GOT3 (cell line): ENCODE data around the gene SNRPA1.

Source experiments
- DNase-seq: peaks from one replicate; lab custom pipeline; 2025; ENCODE audit warnings: mixed read lengths; lab: John Stamatoyannopoulos, UW

SNRPA1 gene

GRCh38 chr15:101318839-101319238 lies 23.8 kb upstream of the SNRPA1 start:
- no peak for DNase-seq

- no peak for DNase-seq
Measured at GRCh38 chr15:101318147-101318819, 23.2 kb upstream of the SNRPA1 start.

GRCh38 chr15:101317336-101317872 lies 22.4 kb upstream of the SNRPA1 start:
- no peak for DNase-seq

- DNase-seq = no peak
Measured at GRCh38 chr15:101316529-101316928, 21.5 kb upstream of the SNRPA1 start.

GRCh38 chr15:101315736-101316135 lies 20.7 kb upstream of the SNRPA1 start:
- DNase-seq = no peak

- DNase-seq = no peak
Measured at GRCh38 chr15:101314336-101315125, 19.5 kb upstream of the SNRPA1 start.

GRCh38 chr15:101313041-101313761 lies 18.2 kb upstream of the SNRPA1 start:
- no peak for DNase-seq

GRCh38 chr15:101310508-101310907 lies 15.5 kb upstream of the SNRPA1 start:
- no peak for DNase-seq

- DNase-seq = no peak
Measured at GRCh38 chr15:101310161-101310480, 15.1 kb upstream of the SNRPA1 start.

GRCh38 chr15:101309436-101310160 lies 14.6 kb upstream of the SNRPA1 start:
- no peak for DNase-seq

- no peak for DNase-seq
Measured at GRCh38 chr15:101308604-101309435, 13.8 kb upstream of the SNRPA1 start.

GRCh38 chr15:101307897-101308603 lies 13.0 kb upstream of the SNRPA1 start:
- DNase-seq = no peak

GRCh38 chr15:101307048-101307896 lies 12.2 kb upstream of the SNRPA1 start:
- DNase-seq = no peak

- DNase-seq = no peak
Measured at GRCh38 chr15:101306341-101307047, 11.4 kb upstream of the SNRPA1 start.

- DNase-seq = no peak
Measured at GRCh38 chr15:101305820-101306255, 10.8 kb upstream of the SNRPA1 start.

GRCh38 chr15:101303408-101303807 lies 8.4 kb upstream of the SNRPA1 start:
- DNase-seq = no peak

- DNase-seq = no peak
Measured at GRCh38 chr15:101296418-101297405, 1.7 kb upstream of the SNRPA1 start.
